IMR-90 (cell line): ENCODE measurements around the gene KDM2A. TPM values are rescaled to one million over a fixed set of nuclear protein-coding genes. Genes with fewer than 3 reads are reported as not detected.

Experiments
- ATAC-seq: fragments of 200-7000 bp; cut with Tn5 transposase; 2 replicates; pipeline ENCODE4 v1.9.1; 2020; ENCODE audit warnings: low read depth, mild to moderate bottlenecking, moderate library complexity
- BruUV-seq: library from RNA; stranded (reverse); fragments of 400-500 nt; replicated peaks from 2 replicates; lab custom pipeline; 2021; lab: Mats Ljungman, UMichigan
- CTCF ChIA-PET: fragments of 300-600 bp; formaldehyde crosslinking; extraction: SDS; loops from one replicate; lab custom pipeline; 2021; ENCODE audit warnings: antibody characterized with exemption; lab: Yijun Ruan, JAX
- POLR2A ChIA-PET: fragments of 300-600 bp; sonication (Branson Sonifier 250); formaldehyde crosslinking; loops from one replicate; lab custom pipeline; 2022; ENCODE audit warnings: antibody characterized with exemption; ENCODE audit not compliant: unreplicated experiment; lab: Charles Lee
- DNase-seq: peaks from one replicate; pipeline ENCODE4 v3.0.0; 2013
- H2AFZ ChIP-seq: replicated peaks from 2 replicates; pipeline ENCODE3; 2013; ENCODE audit warnings: low read length, mild to moderate bottlenecking; ENCODE audit not compliant: poor library complexity
- H2AK5ac ChIP-seq: 2 replicates; pipeline ENCODE4 v1.6.1; 2013; ENCODE audit warnings: low read depth, low read length, inconsistent platforms
- H2AK9ac ChIP-seq: replicated peaks from 2 replicates; pipeline ENCODE3; 2013; ENCODE audit warnings: mild to moderate bottlenecking, low read depth, low read length, moderate library complexity; ENCODE audit not compliant: poor library complexity
- H2BK120ac ChIP-seq: 2 replicates; pipeline ENCODE4 v1.6.1; 2013; ENCODE audit warnings: low read depth, low read length, inconsistent platforms
- H2BK15ac ChIP-seq: 3 replicates; pipeline ENCODE4 v1.6.1; 2013; ENCODE audit warnings: low read depth, low read length, inconsistent platforms
- H2BK20ac ChIP-seq: 2 replicates; pipeline ENCODE4 v1.6.1; 2013; ENCODE audit warnings: low read depth, mild to moderate bottlenecking, inconsistent platforms, low read length, moderate library complexity
- H2BK5ac ChIP-seq: 2 replicates; pipeline ENCODE4 v1.6.1; 2013; ENCODE audit warnings: mild to moderate bottlenecking, low read depth, low read length, inconsistent platforms; ENCODE audit not compliant: poor library complexity, severe bottlenecking
- H3K14ac ChIP-seq: replicated peaks from 2 replicates; pipeline ENCODE4 v1.6.1; 2013; ENCODE audit warnings: low read depth, low read length, inconsistent platforms
- H3K18ac ChIP-seq: 2 replicates; pipeline ENCODE4 v1.6.1; 2013; ENCODE audit warnings: low read depth, low read length, control low read depth
- H3K23ac ChIP-seq: 2 replicates; pipeline ENCODE4 v1.6.1; 2013; ENCODE audit warnings: low read depth, low read length, inconsistent platforms
- H3K27ac ChIP-seq: 2 replicates; pipeline ENCODE4 v1.5.1; 2013; ENCODE audit warnings: mild to moderate bottlenecking, control low read depth, low read length; ENCODE audit not compliant: insufficient read depth
- H3K27me3 ChIP-seq: 2 replicates; pipeline ENCODE4 v1.6.1; 2013; ENCODE audit warnings: low read length; ENCODE audit not compliant: control insufficient read depth, insufficient read depth
- H3K36me3 ChIP-seq: 2 replicates; pipeline ENCODE4 v1.6.1; 2013; ENCODE audit warnings: low read length, mixed read lengths; ENCODE audit not compliant: control insufficient read depth, insufficient read depth
- H3K4ac ChIP-seq: 2 replicates; pipeline ENCODE4 v1.6.1; 2013; ENCODE audit warnings: low read depth, low read length, inconsistent platforms
- H3K4me1 ChIP-seq: 2 replicates; pipeline ENCODE4 v1.6.1; 2013; ENCODE audit warnings: low read length, mixed read lengths; ENCODE audit not compliant: control insufficient read depth, insufficient read depth
- H3K4me2 ChIP-seq: 2 replicates; pipeline ENCODE4 v1.6.1; 2013; ENCODE audit warnings: low read depth, mild to moderate bottlenecking, control low read depth, low read length, moderate library complexity
- H3K4me3 ChIP-seq: 2 replicates; pipeline ENCODE4 v1.5.1; 2013; ENCODE audit warnings: low read depth, mild to moderate bottlenecking, control low read depth, low read length, moderate library complexity; ENCODE audit not compliant: insufficient read depth
- H3K56ac ChIP-seq: 2 replicates; pipeline ENCODE4 v1.6.1; 2013; ENCODE audit warnings: low read length, inconsistent platforms; ENCODE audit not compliant: insufficient read depth; ENCODE audit errors: extremely low read depth
- H3K79me1 ChIP-seq, 2 experiments: 2 replicates each; pipeline ENCODE4 v1.6.1; 2013; ENCODE audit warnings: low read length in 2 of 2, inconsistent platforms in 1 of 2, low read depth in 1 of 2
- H3K9ac ChIP-seq: 2 replicates; pipeline ENCODE4 v1.6.1; 2013; ENCODE audit warnings: low read depth, low read length, control low read depth
- H3K9me1 ChIP-seq: 2 replicates; pipeline ENCODE4 v1.6.1; 2013; ENCODE audit warnings: low read length, inconsistent platforms; ENCODE audit not compliant: insufficient read depth
- H3K9me3 ChIP-seq: 2 replicates; pipeline ENCODE4 v1.6.1; 2013; ENCODE audit warnings: low read length; ENCODE audit not compliant: control insufficient read depth, insufficient read depth
- H4K20me1 ChIP-seq: 2 replicates; pipeline ENCODE4 v1.6.1; 2013; ENCODE audit warnings: low read length, inconsistent platforms; ENCODE audit not compliant: insufficient read depth
- H4K5ac ChIP-seq: 2 replicates; pipeline ENCODE4 v1.6.1; 2013; ENCODE audit warnings: mild to moderate bottlenecking, low read depth, low read length, control low read depth
- H4K8ac ChIP-seq, 2 experiments: 2 replicates each; pipeline ENCODE4 v1.6.1; 2013; ENCODE audit warnings: low read depth in 2 of 2, low read length in 2 of 2, control low read depth in 1 of 2, inconsistent platforms in 1 of 2
- H4K91ac ChIP-seq: 2 replicates; pipeline ENCODE4 v1.6.1; 2013; ENCODE audit warnings: low read depth, low read length, inconsistent platforms; ENCODE audit not compliant: insufficient read depth
- MAFK ChIP-seq: IDR thresholded peaks from 2 replicates; pipeline ENCODE4 v1.6.1; 2012; ENCODE audit warnings: low read depth, low read length, improper control_type of control experiment
- RAD21 ChIP-seq: IDR thresholded peaks from 2 replicates; pipeline ENCODE4 v1.6.1; 2012; ENCODE audit warnings: low read length, improper control_type of control experiment
- WGBS, 2 experiments: methylation state at CpG; one replicate each; pipeline versions ENCODE4 v1.1.5 to v1.1.7; 2013; ENCODE audit warnings: missing lambda C conversion rate in 2 of 2; ENCODE audit not compliant: insufficient read length in 1 of 2; ENCODE audit errors: extremely low coverage in 2 of 2; 5-methylcytosine and 5-hydroxymethylcytosine counted together
- dilution Hi-C: fragments of 300-500 bp; cut with HindIII; formaldehyde crosslinking; loops from one replicate; pipeline ENCODE4 v1.14.3; 2018; ENCODE audit warnings: low sequenced_read_pairs; ENCODE audit not compliant: unreplicated experiment
- in situ Hi-C: fragments of 300-500 bp; cut with MboI; formaldehyde crosslinking; loops from 3 replicates; pipeline ENCODE4 v1.14.3; 2019; ENCODE audit warnings: low sequenced_read_pairs, inconsistent platforms, mixed read lengths
- intact Hi-C: fragments of 100-400 bp; cut with micrococcal nuclease; formaldehyde crosslinking; loops from 2 replicates; pipeline ENCODE4 v1.10.0; 2022
- polyA plus RNA-seq, 3 experiments: library from polyadenylated mRNA; depleted of rRNA; stranded (reverse); fragments of >200 nt; gene quantifications; 2 replicates each; pipeline ENCODE4 v1.2.3, GENCODE V29; 2012; ENCODE audit warnings: low replicate concordance in 1 of 3
- total RNA-seq: library from RNA; depleted of rRNA; stranded (reverse); fragments of >200 nt; gene quantifications from 2 replicates; pipeline ENCODE4 v1.2.3, GENCODE V29; 2012
- TF ChIP-seq, protein P1 (sequence below): fragments of 150-350 bp; IDR thresholded peaks from 2 replicates; pipeline ENCODE4 v1.6.1; 2016; ENCODE audit warnings: low read depth, mild to moderate bottlenecking, low read length, moderate library complexity, borderline replicate concordance

KDM2A gene
- total and polyA plus RNA-seq, 2 of the 4 experiments (the other 2 are of a cell fraction), result 26.7 to 42.6 TPM

DNA sequence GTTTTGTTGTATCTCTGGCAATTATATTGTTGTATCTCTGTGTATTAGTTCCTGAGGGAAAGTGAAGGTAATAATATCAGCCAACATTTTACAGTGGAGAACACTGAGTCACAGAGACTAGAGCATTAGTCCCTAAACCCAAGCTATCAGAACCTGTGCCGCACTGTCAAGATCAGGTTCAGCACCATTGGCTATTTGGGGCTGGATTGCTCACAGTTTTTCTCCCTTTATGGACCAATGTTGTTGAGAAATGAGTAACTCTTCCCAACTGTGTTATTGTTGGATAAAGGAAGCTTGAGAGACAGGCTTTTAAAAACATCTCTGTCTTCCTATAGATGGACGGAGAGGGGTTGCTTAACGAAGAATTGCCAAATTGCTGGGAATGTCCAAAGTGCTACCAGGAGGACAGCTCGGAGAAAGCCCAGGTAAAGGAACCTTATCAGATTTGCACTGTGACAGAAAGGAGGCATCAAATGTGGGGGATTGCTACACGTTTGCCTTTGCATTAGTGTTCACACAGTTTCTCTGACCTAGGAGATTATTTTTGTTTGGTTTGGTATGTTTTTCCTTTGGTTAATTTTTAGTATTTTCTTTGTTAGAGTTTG is 129.0 kb downstream of the KDM2A start:
- CTCF ChIA-PET, result interaction anchor here (0.6 to 1.2 kb wide), 3 partner anchors 37 to 147 kb away, joined by 3 to 4 read pairs (median 3); no protein-coding TSS in a partner anchor
- ATAC-seq (no peak), DNase-seq (no peak)
- Histone ChIP-seq H3K36me3 (peaks cover 76% of the 10 kb centered on the region), H3K4me3 (no peak overlapping the region), H3K14ac (no peak overlapping the region), H3K9me3 (no peaks in the 10 kb centered on the region), H2AK9ac (no peak overlapping the region), H2BK120ac (no peak overlapping the region), H3K27ac (no peak overlapping the region), H4K20me1 (peaks cover 22% of the 10 kb centered on the region; the same call in 1 of the 2 replicates), H2BK5ac (no peak overlapping the region), H2BK15ac (no peak overlapping the region), H3K79me1 (peaks cover 44 to 87% of the 10 kb centered on the region in 2 experiments), H2AK5ac (no peak overlapping the region), H3K23ac (no peak overlapping the region), H3K9me1 (peaks cover 15% of the 10 kb centered on the region), H3K4ac (no peak overlapping the region), H3K56ac (no peak overlapping the region), H2AFZ (no peak overlapping the region), H3K4me2 (no peak overlapping the region), H2BK20ac (no peak overlapping the region), H3K27me3 (no peaks in the 10 kb centered on the region), H4K8ac (no peak overlapping the region), H3K4me1 (peaks cover 2% of the 10 kb centered on the region), H3K18ac (no peak overlapping the region), H4K91ac (no peak overlapping the region), H3K9ac (no peak overlapping the region), H4K5ac (no peak overlapping the region)
- WGBS, 2 experiments, result 92% methylated on average over 2 of the region's 5 CpGs; no CpG with 5 or more reads in 1 of the 2 experiments
- intact Hi-C loops, result no loop called here
- TF ChIP-seq MAFK (no peak), RAD21 (no peak)
- TF ChIP-seq, protein P1, sequence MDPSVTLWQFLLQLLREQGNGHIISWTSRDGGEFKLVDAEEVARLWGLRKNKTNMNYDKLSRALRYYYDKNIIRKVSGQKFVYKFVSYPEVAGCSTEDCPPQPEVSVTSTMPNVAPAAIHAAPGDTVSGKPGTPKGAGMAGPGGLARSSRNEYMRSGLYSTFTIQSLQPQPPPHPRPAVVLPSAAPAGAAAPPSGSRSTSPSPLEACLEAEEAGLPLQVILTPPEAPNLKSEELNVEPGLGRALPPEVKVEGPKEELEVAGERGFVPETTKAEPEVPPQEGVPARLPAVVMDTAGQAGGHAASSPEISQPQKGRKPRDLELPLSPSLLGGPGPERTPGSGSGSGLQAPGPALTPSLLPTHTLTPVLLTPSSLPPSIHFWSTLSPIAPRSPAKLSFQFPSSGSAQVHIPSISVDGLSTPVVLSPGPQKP, result no peak
- dilution Hi-C loops, result no loop called here
- no TSS peak for BruUV-seq
- POLR2A ChIA-PET, result no interaction called here
- in situ Hi-C loops, result no loop called here
